Measurements from ENCODE around the gene DOCK1. TPM values are rescaled to one million over a fixed set of nuclear protein-coding genes. Genes with fewer than 3 reads are reported as not detected.

The DOCK1 gene
- total RNA-seq, 2 donors from 2014 or later = 41.2 to 56.0 TPM

DNA sequence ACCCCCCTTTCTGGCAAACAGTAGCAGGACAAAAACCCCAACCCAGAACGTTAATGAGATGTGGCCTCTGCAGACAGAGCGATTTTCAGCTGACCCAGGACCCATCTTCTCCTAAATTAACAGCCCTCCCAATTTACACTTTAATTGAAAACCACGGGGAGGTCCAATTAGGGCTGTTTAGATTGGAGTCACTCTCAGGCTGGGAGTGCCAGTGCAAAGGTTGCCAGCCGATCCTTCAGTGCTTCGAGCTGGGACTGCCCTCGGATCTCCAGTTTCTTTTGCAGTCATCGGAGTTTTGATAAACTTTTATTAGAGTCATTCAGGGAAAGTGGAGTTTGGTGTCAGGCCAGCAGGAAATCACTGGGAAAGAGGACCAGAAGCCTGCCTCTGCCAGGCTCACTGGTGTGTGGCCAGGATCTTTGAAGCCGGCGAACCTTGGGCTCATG lies 108.0 kb downstream of the DOCK1 start:
- peak; percentile 37 for DNase-seq (ENCODE audit: low spot score)
- Histone ChIP-seq H3K4me1 (replicated peaks) (no peaks in the 10 kb centered on the region), H3K27ac (peak overlapping the region; percentile 24), H3K4me3 (no peak overlapping the region), H3K9me3 (no peaks in the 10 kb centered on the region), H3K36me3 (no peaks in the 10 kb centered on the region), H3K27me3 (replicated peaks; ENCODE audit: insufficient read depth) (no peaks in the 10 kb centered on the region)
- WGBS = 14% methylated on average over 9 of the region's 9 CpGs
- TF ChIP-seq POLR2AphosphoS5 (IDR thresholded peaks at IDR 0.05) (no peak), CTCF (IDR thresholded peaks at IDR 0.05) (peak in 1 of 4 experiments; percentile 8), POLR2A (IDR thresholded peaks at IDR 0.05) (no peak)
- intact Hi-C loops (cut with DNase I) = no loop called here

- 90% methylated on average over 9 of the region's 9 CpGs for WGBS
- DNase-seq (ENCODE audit: low spot score) = no peak
- H3K4me3 ChIP-seq = no peak overlapping the region
- H3K9me3 ChIP-seq = no peaks in the 10 kb centered on the region
- no peaks in the 10 kb centered on the region for H3K27me3 ChIP-seq (replicated peaks; ENCODE audit: insufficient read depth)
- TF ChIP-seq POLR2AphosphoS5 (IDR thresholded peaks at IDR 0.05) (no peak), POLR2A (IDR thresholded peaks at IDR 0.05) (no peak), CTCF (IDR thresholded peaks at IDR 0.05) (no peak)
- no peaks in the 10 kb centered on the region for H3K4me1 ChIP-seq (replicated peaks)
- peak overlapping the region; percentile 24 for H3K27ac ChIP-seq
- intact Hi-C loops (cut with DNase I) = no loop called here
- no peaks in the 10 kb centered on the region for H3K36me3 ChIP-seq
Measured at GRCh38 chr10:127013691-127014473, 108.7 kb downstream of the DOCK1 start.

DNA sequence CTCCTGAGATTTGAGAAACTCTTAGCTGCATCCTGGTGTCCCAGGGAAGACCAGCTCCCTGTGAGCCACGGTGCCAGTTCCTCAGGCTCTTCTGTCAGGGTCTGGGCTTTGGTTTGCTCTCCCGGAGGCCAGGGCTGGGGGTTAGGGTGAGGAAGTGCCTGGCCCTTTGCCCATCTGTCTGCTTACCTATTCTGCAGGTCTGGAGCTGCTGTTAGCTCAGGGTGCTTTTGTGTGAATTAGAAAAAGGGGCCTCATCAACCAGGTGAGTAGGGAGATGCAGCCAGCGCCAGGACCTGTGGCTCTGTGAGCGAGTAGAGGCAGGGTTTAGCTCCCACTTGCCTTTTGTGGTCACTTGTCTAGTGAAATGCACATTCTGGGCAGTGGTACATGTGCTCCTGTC lies 109.4 kb downstream of the DOCK1 start:
- intact Hi-C loops (cut with DNase I) = no loop called here
- H3K9me3 ChIP-seq = no peaks in the 10 kb centered on the region
- H3K27ac ChIP-seq = no peak overlapping the region
- DNase-seq (ENCODE audit: low spot score) = no peak
- no peak overlapping the region for H3K4me3 ChIP-seq
- H3K27me3 ChIP-seq (replicated peaks; ENCODE audit: insufficient read depth) = no peaks in the 10 kb centered on the region
- TF ChIP-seq POLR2AphosphoS5 (IDR thresholded peaks at IDR 0.05) = no peak
- TF ChIP-seq POLR2A (IDR thresholded peaks at IDR 0.05) = no peak
- TF ChIP-seq CTCF (IDR thresholded peaks at IDR 0.05) = no peak
- no peaks in the 10 kb centered on the region for H3K4me1 ChIP-seq (replicated peaks)
- H3K36me3 ChIP-seq = no peaks in the 10 kb centered on the region
- 75% methylated on average over 4 of the region's 4 CpGs for WGBS

DNA sequence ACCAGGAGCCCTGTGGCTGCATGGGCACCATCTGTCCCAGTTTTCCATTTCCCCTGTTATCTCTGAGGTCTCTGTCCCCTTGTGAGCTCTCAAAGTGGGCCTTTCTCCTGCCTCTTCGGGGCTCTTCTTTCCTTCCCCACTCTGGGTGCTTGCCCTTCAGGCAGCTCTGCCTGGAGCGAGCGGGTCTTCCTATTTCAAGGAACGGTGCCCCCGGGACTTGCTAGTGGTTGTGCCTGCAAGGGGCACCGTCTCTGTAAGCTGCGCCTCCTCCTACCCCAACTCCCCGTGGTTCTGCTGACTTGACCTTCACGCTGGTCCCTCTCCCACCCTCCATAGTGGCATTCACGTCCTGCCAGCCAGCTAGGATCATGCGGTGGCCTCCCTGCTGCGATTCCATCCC lies 110.1 kb downstream of the DOCK1 start:
- intact Hi-C loops (cut with DNase I) = no loop called here

More for the DNA sequence above, 110.1 kb downstream of the DOCK1 start:
- Histone ChIP-seq H3K9me3 (no peaks in the 10 kb centered on the region), H3K36me3 (no peaks in the 10 kb centered on the region), H3K4me3 (no peak overlapping the region), H3K27ac (no peak overlapping the region), H3K27me3 (replicated peaks; ENCODE audit: insufficient read depth) (no peaks in the 10 kb centered on the region), H3K4me1 (replicated peaks) (no peaks in the 10 kb centered on the region)
- TF ChIP-seq CTCF (IDR thresholded peaks at IDR 0.05) (no peak), POLR2AphosphoS5 (IDR thresholded peaks at IDR 0.05) (no peak), POLR2A (IDR thresholded peaks at IDR 0.05) (no peak)
- no peak for DNase-seq (ENCODE audit: low spot score)
- 94% methylated on average over 12 of the region's 12 CpGs for WGBS
